Right lobe of liver (tissue), 6 donors: ENCODE measurements around the gene ARGLU1. TPM values are rescaled to one million over a fixed set of nuclear protein-coding genes. Genes with fewer than 3 reads are reported as not detected.

ENCODE experiments used
- ATAC-seq, 4 donors: fragments of 200-7000 bp; cut with Tn5 transposase; one replicate each; pipeline ENCODE4 v1.9.1; 2020; ENCODE audit warnings: mild to moderate bottlenecking in 4 of 4, moderate library complexity in 4 of 4
- DNase-seq, 3 donors: peaks; one replicate each; pipeline ENCODE4 v3.0.0-alpha.2; 2020
- H3K27ac ChIP-seq, 3 donors: fragments of 200-600 bp; one replicate each; pipeline ENCODE4 v1.8.0; 2022
- H3K27me3 ChIP-seq, 2 donors: fragments of 200-600 bp; one replicate each; pipeline ENCODE4 v1.8.0; 2022
- H3K36me3 ChIP-seq, 4 donors: fragments of 200-600 bp; sonication (generic) in 1 of 4; one replicate each; pipeline versions ENCODE4 v1.5.1 to v1.8.0; 2017 to 2022; ENCODE audit warnings: control low read depth in 1 of 4
- H3K4me1 ChIP-seq, 4 donors: fragments of 200-600 bp; sonication (generic) in 1 of 4; one replicate each; pipeline versions ENCODE4 v1.5.1 to v1.8.0; 2017 to 2022; ENCODE audit warnings: control low read depth in 1 of 4
- H3K4me3 ChIP-seq, 3 donors: fragments of 200-600 bp; one replicate each; pipeline ENCODE4 v1.8.0; 2022
- H3K9me3 ChIP-seq, 4 donors: fragments of 200-600 bp; sonication (generic) in 1 of 4; one replicate each; pipeline versions ENCODE4 v1.5.1 to v1.8.0; 2017 to 2022; ENCODE audit warnings: control low read depth in 1 of 4
- POLR2A ChIP-seq: fragments of 450-650 bp; IDR thresholded peaks from one replicate; pipeline ENCODE4 v1.6.1; 2017; ENCODE audit warnings: antibody characterized with exemption, mild to moderate bottlenecking
- WGBS: methylation state at CpG from one replicate; pipeline ENCODE4 v1.1.6; 2018; ENCODE audit warnings: low coverage, low lambda C conversion rate; ENCODE audit not compliant: insufficient coverage; ENCODE audit errors: missing lambda C conversion rate; 5-methylcytosine and 5-hydroxymethylcytosine counted together
- intact Hi-C, 2 donors: fragments of 100-400 bp; cut with DNase I; formaldehyde crosslinking; loops; one replicate each; pipeline versions ENCODE4 v1.11.2 to v1.14.1; 2022
- total RNA-seq, 6 experiments: library from RNA; depleted of rRNA in 2 of 6; stranded (reverse); fragments of >200 nt in 2 of 6; fragmentation: NEBNext Ultra II Directional in 3 of 6; extraction: Animal tissue kit (Norgen Biotek cat#: 25700) in 3 of 6; gene quantifications; one replicate each; pipeline versions ENCODE4 v1.1.0 to v1.2.4, GENCODE V29; 2016 to 2023
- TF ChIP-seq, protein P1 (sequence below), 4 donors: fragments of 200-600 bp in 3 of 4; fragments of 450-650 bp in 1 of 4; IDR thresholded peaks; one replicate each; pipeline versions ENCODE4 v1.5.1 to v1.8.0; 2016 to 2022; ENCODE audit warnings: antibody characterized with exemption in 4 of 4, mild to moderate bottlenecking in 2 of 4
- donor health status: DM: no; HTN: yes; CAD: no.
- donor health status: DM: no; HTN: no; CAD: no.
- donor health status: DM: no; HTN: no; CAD: no.
- donor health status: DM: no; HTN: yes; CAD: no.
- donor health status: DM: no; HTN: yes; CAD: no.

Gene ARGLU1
- total RNA-seq, 6 experiments from 2014 or later: 19.9 to 35.6 (median 32.0) TPM

DNA sequence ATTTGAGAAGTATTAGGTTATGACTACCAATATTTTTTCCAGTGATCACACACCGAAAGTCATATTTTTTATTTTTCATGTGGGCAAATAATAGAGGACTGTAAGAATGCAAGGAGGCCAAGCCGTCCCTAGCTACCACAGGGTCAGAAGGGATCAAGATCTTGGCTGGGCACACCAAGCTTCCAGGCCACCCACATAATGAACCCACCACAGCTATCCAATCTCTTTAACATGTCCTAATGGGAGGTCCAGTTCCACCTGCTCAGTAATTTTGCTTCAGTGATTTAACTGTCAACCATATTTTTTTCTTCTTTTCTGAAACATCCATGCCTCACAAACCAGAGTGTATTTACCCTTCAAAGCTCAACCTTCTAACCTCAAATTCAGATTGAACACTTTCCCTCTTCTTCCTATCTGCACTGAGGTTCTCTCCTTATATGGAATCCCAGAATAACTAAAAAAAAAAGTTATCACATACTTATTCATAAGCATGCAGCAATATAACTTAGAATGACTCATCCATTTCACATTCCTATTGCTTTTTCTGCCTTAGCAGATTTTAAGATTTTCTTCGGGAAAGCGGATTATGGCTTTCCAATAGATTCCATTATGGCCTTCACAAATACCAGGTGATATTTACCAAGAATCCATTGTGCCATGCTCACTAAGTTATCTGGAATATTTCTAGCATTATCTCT lies 12.2 kb downstream of the ARGLU1 start:
- H3K27ac ChIP-seq: no peak overlapping the region
- no peak for DNase-seq
- TF ChIP-seq, protein P1, sequence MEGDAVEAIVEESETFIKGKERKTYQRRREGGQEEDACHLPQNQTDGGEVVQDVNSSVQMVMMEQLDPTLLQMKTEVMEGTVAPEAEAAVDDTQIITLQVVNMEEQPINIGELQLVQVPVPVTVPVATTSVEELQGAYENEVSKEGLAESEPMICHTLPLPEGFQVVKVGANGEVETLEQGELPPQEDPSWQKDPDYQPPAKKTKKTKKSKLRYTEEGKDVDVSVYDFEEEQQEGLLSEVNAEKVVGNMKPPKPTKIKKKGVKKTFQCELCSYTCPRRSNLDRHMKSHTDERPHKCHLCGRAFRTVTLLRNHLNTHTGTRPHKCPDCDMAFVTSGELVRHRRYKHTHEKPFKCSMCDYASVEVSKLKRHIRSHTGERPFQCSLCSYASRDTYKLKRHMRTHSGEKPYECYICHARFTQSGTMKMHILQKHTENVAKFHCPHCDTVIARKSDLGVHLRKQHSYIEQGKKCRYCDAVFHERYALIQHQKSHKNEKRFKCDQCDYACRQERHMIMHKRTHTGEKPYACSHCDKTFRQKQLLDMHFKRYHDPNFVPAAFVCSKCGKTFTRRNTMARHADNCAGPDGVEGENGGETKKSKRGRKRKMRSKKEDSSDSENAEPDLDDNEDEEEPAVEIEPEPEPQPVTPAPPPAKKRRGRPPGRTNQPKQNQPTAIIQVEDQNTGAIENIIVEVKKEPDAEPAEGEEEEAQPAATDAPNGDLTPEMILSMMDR (IDR thresholded peaks at IDR 0.05): no peak
- TF ChIP-seq POLR2A: no peak
- no peak overlapping the region for H3K4me3 ChIP-seq
- 87% methylated on average over 4 of the region's 4 CpGs for WGBS
- H3K4me1 ChIP-seq: no peaks in the 10 kb centered on the region
- ATAC-seq: no peak
- peaks cover 0 to 62% (median 21%) of the 10 kb centered on the region in 4 donors for H3K36me3 ChIP-seq
- no peaks in the 10 kb centered on the region for H3K9me3 ChIP-seq
- intact Hi-C loops: no loop called here
- no peaks in the 10 kb centered on the region for H3K27me3 ChIP-seq

DNA sequence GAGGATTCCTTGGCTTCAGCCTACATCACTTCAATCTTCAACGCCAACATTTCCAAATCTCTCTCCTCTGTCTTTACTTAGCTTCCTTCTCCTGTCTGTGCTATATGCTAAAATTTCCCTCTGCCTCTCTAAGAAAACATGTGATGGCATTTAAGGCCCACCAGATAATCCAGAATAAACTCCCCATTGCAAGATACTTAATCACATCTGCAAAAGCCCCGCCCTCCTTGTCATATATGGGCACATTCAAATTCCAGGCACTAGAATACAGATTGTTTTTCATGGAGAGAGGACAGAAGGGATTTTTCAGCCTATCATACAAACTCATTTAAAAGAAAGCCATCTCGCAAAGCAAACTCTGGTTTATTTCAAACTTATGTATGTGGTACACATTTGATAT lies 16.2 kb downstream of the ARGLU1 start:
- ATAC-seq (no peak), DNase-seq (no peak)
- Histone ChIP-seq H3K9me3 (no peaks in the 10 kb centered on the region), H3K27ac (no peak overlapping the region), H3K4me1 (no peaks in the 10 kb centered on the region), H3K36me3 (peaks cover 0 to 35% (median 7%) of the 10 kb centered on the region in 4 donors), H3K4me3 (no peak overlapping the region), H3K27me3 (no peaks in the 10 kb centered on the region)
- no peak for TF ChIP-seq POLR2A
- TF ChIP-seq, protein P1 (IDR thresholded peaks at IDR 0.05): no peak
- intact Hi-C loops: no loop called here
- 86% methylated on average over 3 of the region's 3 CpGs for WGBS

DNA sequence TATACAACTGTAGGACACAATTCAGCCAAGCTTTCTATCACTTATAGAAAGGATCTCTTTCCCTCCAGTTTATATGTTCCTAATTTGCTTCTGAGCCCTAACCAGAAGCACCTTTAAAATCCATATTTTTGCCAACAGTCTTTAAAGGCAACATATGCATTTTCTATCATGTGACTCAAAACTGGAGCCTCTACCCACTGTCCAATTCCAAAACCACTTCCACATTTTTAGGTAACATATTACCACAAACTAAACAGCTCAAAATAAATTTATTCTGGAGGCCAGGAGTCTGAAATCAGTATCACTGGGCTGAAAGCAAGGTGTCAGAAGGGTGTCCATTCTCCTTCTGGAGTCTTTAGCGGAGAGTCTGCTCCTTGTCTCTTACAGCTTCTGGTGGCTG lies 16.6 kb downstream of the ARGLU1 start:
- H3K27me3 ChIP-seq: no peaks in the 10 kb centered on the region
- H3K4me3 ChIP-seq: no peak overlapping the region
- H3K36me3 ChIP-seq: peaks cover 0 to 31% (median 5%) of the 10 kb centered on the region in 4 donors
- DNase-seq (no peak), ATAC-seq (no peak)
- intact Hi-C loops: no loop called here
- no peak for TF ChIP-seq POLR2A
- TF ChIP-seq, protein P1 (IDR thresholded peaks at IDR 0.05): no peak
- no peaks in the 10 kb centered on the region for H3K9me3 ChIP-seq
- no peak overlapping the region for H3K27ac ChIP-seq
- H3K4me1 ChIP-seq: no peaks in the 10 kb centered on the region
- WGBS: 88% methylated on average over 1 of the region's 1 CpG

DNA sequence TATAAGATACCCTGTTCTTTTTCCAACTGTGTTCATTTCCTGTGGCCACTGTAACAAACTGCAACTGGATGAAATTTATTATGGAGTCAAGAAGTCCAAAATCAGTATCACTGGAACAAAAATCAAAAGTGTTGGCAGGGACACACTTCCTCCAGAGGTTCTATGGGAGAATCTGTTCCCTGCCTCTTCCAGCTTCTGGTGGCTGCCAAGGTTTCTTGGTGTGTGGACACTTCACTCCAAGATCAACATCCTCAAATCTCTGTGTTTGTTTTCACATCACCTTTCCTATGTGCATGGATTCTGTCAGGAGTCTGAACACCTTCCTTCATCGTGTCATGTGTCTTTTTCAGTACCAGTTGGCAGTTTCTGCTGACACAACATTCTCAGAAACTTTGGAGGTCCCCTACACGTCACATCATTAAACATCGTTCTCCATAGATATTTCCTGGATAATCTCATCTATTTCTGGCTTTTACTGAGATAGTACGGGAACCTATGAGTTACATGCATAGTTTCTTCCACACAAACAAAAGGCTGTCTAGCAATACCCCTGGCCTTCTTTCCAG lies 17.3 kb downstream of the ARGLU1 start:
- H3K9me3 ChIP-seq: no peaks in the 10 kb centered on the region
- intact Hi-C loops: no loop called here
- DNase-seq: no peak
- peaks cover 0 to 24% (median 4%) of the 10 kb centered on the region in 4 donors for H3K36me3 ChIP-seq
- H3K27ac ChIP-seq: no peak overlapping the region
- H3K4me1 ChIP-seq: no peaks in the 10 kb centered on the region
- WGBS: 48% methylated on average over 4 of the region's 4 CpGs
- no peak for TF ChIP-seq POLR2A
- TF ChIP-seq, protein P1 (IDR thresholded peaks at IDR 0.05): no peak
- H3K4me3 ChIP-seq: no peak overlapping the region
- ATAC-seq: no peak
- no peaks in the 10 kb centered on the region for H3K27me3 ChIP-seq
